Progenitor cell of endocrine pancreas (in vitro differentiated cells): ENCODE measurements around the gene FAM78A. TPM values are rescaled to one million over a fixed set of nuclear protein-coding genes. Genes with fewer than 3 reads are reported as not detected.
"Not testable (repeated sequence)": the region's sequence is repeated elsewhere in the genome, so short reads cannot be mapped to it uniquely, and the experiment has no call there.

Experiments
- DNase-seq: peaks from one replicate; pipeline ENCODE4 v3.0.0; 2021; ENCODE audit warnings: low spot score; ENCODE audit not compliant: unreplicated experiment
- H3K27ac Mint-ChIP-seq: 2 replicates; pipeline ENCODE4 v1.8.0; 2021; ENCODE audit warnings: mild to moderate bottlenecking, moderate library complexity, mixed read lengths
- H3K27me3 Mint-ChIP-seq: 2 replicates; pipeline ENCODE4 v1.8.0; 2021; ENCODE audit warnings: mixed read lengths
- H3K36me3 Mint-ChIP-seq: 2 replicates; pipeline ENCODE4 v1.8.0; 2022; ENCODE audit warnings: mixed read lengths; ENCODE audit not compliant: insufficient read depth
- H3K4me1 Mint-ChIP-seq: 2 replicates; pipeline ENCODE4 v1.8.0; 2021; ENCODE audit warnings: low read depth, mixed read lengths
- H3K4me3 Mint-ChIP-seq: 2 replicates; pipeline ENCODE4 v1.8.0; 2021; ENCODE audit warnings: low read depth, mild to moderate bottlenecking, moderate library complexity, mixed read lengths
- H3K9me3 Mint-ChIP-seq: 2 replicates; pipeline ENCODE4 v1.8.0; 2021; ENCODE audit warnings: low read depth, mixed read lengths
- total RNA-seq: library from RNA; stranded (reverse); gene quantifications from 2 replicates; pipeline ENCODE4 v1.2.1, GENCODE V29; 2021
- TF ChIP-seq, protein P1 (sequence below): fragments of 200-600 bp; sonication (generic); IDR thresholded peaks from one replicate; pipeline ENCODE4 v1.5.0; 2021; ENCODE audit warnings: antibody characterized with exemption, mild to moderate bottlenecking; ENCODE audit not compliant: unreplicated experiment

The FAM78A gene
- total RNA-seq, 1 donor from 2014 or later: 2.0 TPM

DNA sequence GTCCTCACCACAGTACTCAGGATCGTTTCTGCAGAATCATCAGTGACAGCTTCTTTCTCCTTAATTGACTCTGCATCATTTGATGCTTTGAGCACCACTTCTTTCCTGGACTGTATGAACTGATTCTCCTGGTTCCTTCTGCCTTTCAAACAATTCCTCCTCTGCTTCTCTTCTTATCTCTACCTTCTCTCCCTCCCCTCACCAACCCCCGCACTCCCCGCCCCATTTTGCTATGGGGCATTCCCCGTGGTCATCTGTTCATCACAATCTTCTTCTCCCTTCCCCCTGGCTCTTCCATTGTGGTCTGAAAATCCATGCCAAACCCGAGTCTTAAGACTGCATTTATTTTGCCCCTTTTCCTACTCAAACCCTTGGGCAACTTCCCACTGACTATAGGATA is 57.9 kb downstream of the FAM78A start:
- H3K4me3 Mint-ChIP-seq: no peak overlapping the region
- H3K4me1 Mint-ChIP-seq: no peaks in the 10 kb centered on the region
- H3K27me3 Mint-ChIP-seq: no peaks in the 10 kb centered on the region
- TF ChIP-seq, protein P1, sequence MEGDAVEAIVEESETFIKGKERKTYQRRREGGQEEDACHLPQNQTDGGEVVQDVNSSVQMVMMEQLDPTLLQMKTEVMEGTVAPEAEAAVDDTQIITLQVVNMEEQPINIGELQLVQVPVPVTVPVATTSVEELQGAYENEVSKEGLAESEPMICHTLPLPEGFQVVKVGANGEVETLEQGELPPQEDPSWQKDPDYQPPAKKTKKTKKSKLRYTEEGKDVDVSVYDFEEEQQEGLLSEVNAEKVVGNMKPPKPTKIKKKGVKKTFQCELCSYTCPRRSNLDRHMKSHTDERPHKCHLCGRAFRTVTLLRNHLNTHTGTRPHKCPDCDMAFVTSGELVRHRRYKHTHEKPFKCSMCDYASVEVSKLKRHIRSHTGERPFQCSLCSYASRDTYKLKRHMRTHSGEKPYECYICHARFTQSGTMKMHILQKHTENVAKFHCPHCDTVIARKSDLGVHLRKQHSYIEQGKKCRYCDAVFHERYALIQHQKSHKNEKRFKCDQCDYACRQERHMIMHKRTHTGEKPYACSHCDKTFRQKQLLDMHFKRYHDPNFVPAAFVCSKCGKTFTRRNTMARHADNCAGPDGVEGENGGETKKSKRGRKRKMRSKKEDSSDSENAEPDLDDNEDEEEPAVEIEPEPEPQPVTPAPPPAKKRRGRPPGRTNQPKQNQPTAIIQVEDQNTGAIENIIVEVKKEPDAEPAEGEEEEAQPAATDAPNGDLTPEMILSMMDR: no peak
- peaks cover 12% of the 10 kb centered on the region for H3K36me3 Mint-ChIP-seq
- no peaks in the 10 kb centered on the region for H3K9me3 Mint-ChIP-seq
- no peak overlapping the region for H3K27ac Mint-ChIP-seq
- no peak for DNase-seq

GRCh38 chr9:131217331-131218031 is 58.8 kb downstream of the FAM78A start:
- Mint-ChIP-seq H3K9me3 (peaks cover under 1% of the 10 kb centered on the region), H3K27ac (no peak overlapping the region), H3K27me3 (no peaks in the 10 kb centered on the region), H3K36me3 (peaks cover 14% of the 10 kb centered on the region), H3K4me1 (no peaks in the 10 kb centered on the region), H3K4me3 (no peak overlapping the region)
- TF ChIP-seq, protein P1: no peak
- DNase-seq: no peak

- TF ChIP-seq, protein P1: no peak
- Mint-ChIP-seq H3K27me3 (no peaks in the 10 kb centered on the region), H3K9me3 (peaks cover 5% of the 10 kb centered on the region), H3K27ac (no peak overlapping the region), H3K36me3 (peaks cover 21% of the 10 kb centered on the region), H3K4me1 (no peaks in the 10 kb centered on the region), H3K4me3 (no peak overlapping the region)
- DNase-seq: no peak
Measured at GRCh38 chr9:131216806-131217205, 59.5 kb downstream of the FAM78A start.

GRCh38 chr9:131214876-131215275 is 61.4 kb downstream of the FAM78A start:
- Mint-ChIP-seq H3K27me3 (no peaks in the 10 kb centered on the region), H3K36me3 (peaks cover 38% of the 10 kb centered on the region), H3K4me1 (no peaks in the 10 kb centered on the region), H3K4me3 (no peak overlapping the region), H3K9me3 (peaks cover 20% of the 10 kb centered on the region), H3K27ac (no peak overlapping the region)
- TF ChIP-seq, protein P1: no peak
- no peak for DNase-seq

DNA sequence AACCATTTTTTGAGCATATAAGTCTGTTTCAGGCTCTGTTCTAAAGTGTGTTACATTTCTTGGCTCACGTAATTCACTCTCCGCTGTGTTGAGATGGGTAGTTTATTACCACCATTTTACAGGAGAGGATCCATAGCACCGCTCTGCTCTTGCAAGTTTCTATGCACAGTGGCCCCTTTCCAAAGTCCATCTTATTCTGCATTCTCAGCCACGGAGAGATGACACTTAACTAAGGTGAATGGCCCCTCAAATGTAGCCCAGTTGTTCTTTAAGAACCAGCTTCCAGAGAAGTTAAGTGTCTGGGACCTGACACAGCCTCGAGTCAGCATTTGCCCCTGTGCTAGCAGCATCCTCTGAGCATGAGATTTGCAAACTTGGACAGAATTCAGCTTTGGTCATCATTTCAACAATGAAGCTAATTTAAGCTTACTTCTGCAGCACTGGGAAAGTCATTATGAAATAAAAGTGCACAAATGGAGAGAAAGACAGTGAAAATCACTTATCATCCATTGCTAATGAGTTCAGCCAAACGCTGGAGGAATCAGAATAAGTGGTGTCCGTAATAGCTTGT is 61.9 kb downstream of the FAM78A start:
- TF ChIP-seq, protein P1: no peak
- no peaks in the 10 kb centered on the region for H3K27me3 Mint-ChIP-seq

GRCh38 chr9:131211920-131212319 is 64.4 kb downstream of the FAM78A start:
- H3K9me3 Mint-ChIP-seq: peaks cover 22% of the 10 kb centered on the region
- not testable (repeated sequence) for H3K4me1 Mint-ChIP-seq, DNase-seq, H3K27ac Mint-ChIP-seq, H3K4me3 Mint-ChIP-seq, H3K27me3 Mint-ChIP-seq
- peaks cover 48% of the 10 kb centered on the region for H3K36me3 Mint-ChIP-seq

More for the DNA sequence above, 61.9 kb downstream of the FAM78A start:
- no peak overlapping the region for H3K27ac Mint-ChIP-seq
- H3K4me3 Mint-ChIP-seq: no peak overlapping the region
- no peaks in the 10 kb centered on the region for H3K4me1 Mint-ChIP-seq
- peaks cover 42% of the 10 kb centered on the region for H3K36me3 Mint-ChIP-seq
- no peak for DNase-seq
- H3K9me3 Mint-ChIP-seq: peaks cover 22% of the 10 kb centered on the region
